Adrenal gland (tissue), 12 donors: ENCODE data around the gene ARL13B. TPM values are rescaled to one million over a fixed set of nuclear protein-coding genes. Genes with fewer than 3 reads are reported as not detected.

Source experiments
- DNase-seq, 7 donors: peaks; one replicate each; pipeline ENCODE4 v3.0.0-alpha.2; 2019 to 2020
- H3K27ac ChIP-seq, 5 donors: fragments of 200-600 bp; sonication (generic) in 4 of 5; 1 replicate in 3 of 5; 2 replicates in 2 of 5; pipeline versions ENCODE4 v1.5.1 to v1.8.0; 2016 to 2020; ENCODE audit warnings: mild to moderate bottlenecking in 1 of 5
- H3K27me3 ChIP-seq: fragments of 200-600 bp; 2 replicates; pipeline ENCODE4 v1.8.0; 2021
- H3K36me3 ChIP-seq, 2 donors: fragments of 200-600 bp; replicated peaks in 1 of 2; 1 replicate in 1 of 2; 2 replicates in 1 of 2; pipeline versions ENCODE4 v1.5.1 to v1.8.0; 2018 to 2022
- H3K4me1 ChIP-seq, 2 donors: fragments of 200-600 bp; replicated peaks in 1 of 2; 1 replicate in 1 of 2; 2 replicates in 1 of 2; pipeline versions ENCODE4 v1.5.1 to v1.8.0; 2018 to 2021
- H3K4me3 ChIP-seq, 4 donors: fragments of 200-600 bp; sonication (generic) in 3 of 4; one replicate each; pipeline ENCODE4 v1.5.1; 2016 to 2018
- H3K9me3 ChIP-seq, 3 donors: fragments of 200-600 bp; sonication (generic) in 1 of 3; replicated peaks in 1 of 3; 1 replicate in 2 of 3; 2 replicates in 1 of 3; pipeline versions ENCODE4 v1.5.1 to v1.8.0; 2016 to 2021
- POLR2A ChIP-seq, 2 donors: fragments of 450-650 bp; IDR thresholded peaks; one replicate each; pipeline ENCODE4 v1.6.1; 2017; ENCODE audit warnings: antibody characterized with exemption in 2 of 2, mild to moderate bottlenecking in 2 of 2, moderate library complexity in 1 of 2
- WGBS, 4 donors: extraction: QIAGEN DNeasy Blood & Tissue Kit in 2 of 4; methylation state at CpG; one replicate each; pipeline versions ENCODE4 v1.1.5 to v1.1.7; 2013 to 2017; 5-methylcytosine and 5-hydroxymethylcytosine counted together
- intact Hi-C, 2 donors: fragments of 100-400 bp; cut with DNase I; formaldehyde crosslinking; loops; one replicate each; pipeline versions ENCODE4 v1.14.1 to v1.15.0; 2022 to 2023
- polyA plus RNA-seq, 3 donors: library from polyadenylated mRNA; stranded (reverse); fragments of 200-250 nt in 2 of 3; fragments of 350-450 nt in 1 of 3; fragmentation: Illumina TruSeq in 1 of 3; extraction: RNeasy Lipid Tissue Mini Kit (QIAGEN cat#74804) in 1 of 3; gene quantifications; one replicate each; pipeline ENCODE4 v1.2.3, GENCODE V29; 2013 to 2014
- total RNA-seq, 9 donors: library from RNA; depleted of rRNA in 4 of 9; stranded (reverse); fragments of >200 nt in 4 of 9; fragments of 120-200 nt in 1 of 9; fragmentation: NEBNext Ultra II Directional in 1 of 9; extraction: Animal tissue kit (Norgen Biotek cat#: 25700) in 1 of 9; gene quantifications; one replicate each; pipeline versions ENCODE4 v1.1.0 to v1.2.4, GENCODE V29; 2013 to 2023
- TF ChIP-seq, protein P1 (sequence below), 6 experiments: fragments of 450-650 bp in 4 of 6; fragments of 200-600 bp in 2 of 6; sonication (generic) in 1 of 6; IDR thresholded peaks; 1 replicate in 5 of 6; 2 replicates in 1 of 6; pipeline versions ENCODE4 v1.5.1 to v1.8.0; 2016 to 2021; ENCODE audit warnings: antibody characterized with exemption in 6 of 6, mild to moderate bottlenecking in 2 of 6, moderate library complexity in 1 of 6
- donor health status: healthy with polysubstance abuse.
- donor health status: Bipolar disorder and iron deficiency.
- donor health status: DM: yes; HTN: yes; CAD: no.
- donor health status: DM: no; HTN: no; CAD: no.
- donor health status: DM: no; HTN: no; CAD: no.
- donor health status: DM: yes; HTN: yes; CAD: no.

ARL13B gene
- total and polyA plus RNA-seq, 12 donors = 3.2 to 7.7 (median 5.9) TPM

- 78 to 87% (median 85%) methylated on average over 1 of the region's 1 CpG for WGBS, 4 donors
- H3K4me1 ChIP-seq = no peaks in the 10 kb centered on the region
Measured at GRCh38 chr3:94012185-94012584, 32.2 kb downstream of the ARL13B start.

GRCh38 chr3:94015025-94015424 lies 35.1 kb downstream of the ARL13B start:
- DNase-seq = no peak

More at GRCh38 chr3:94012185-94012584, 32.2 kb downstream of the ARL13B start:
- no peak overlapping the region for H3K27ac ChIP-seq
- H3K36me3 ChIP-seq = no peaks in the 10 kb centered on the region
- no peak for DNase-seq
- peaks cover 0 to 6% (median 0%) of the 10 kb centered on the region in 3 donors for H3K9me3 ChIP-seq
- no peak for TF ChIP-seq POLR2A (IDR thresholded peaks at IDR 0.05)
- TF ChIP-seq, protein P1, sequence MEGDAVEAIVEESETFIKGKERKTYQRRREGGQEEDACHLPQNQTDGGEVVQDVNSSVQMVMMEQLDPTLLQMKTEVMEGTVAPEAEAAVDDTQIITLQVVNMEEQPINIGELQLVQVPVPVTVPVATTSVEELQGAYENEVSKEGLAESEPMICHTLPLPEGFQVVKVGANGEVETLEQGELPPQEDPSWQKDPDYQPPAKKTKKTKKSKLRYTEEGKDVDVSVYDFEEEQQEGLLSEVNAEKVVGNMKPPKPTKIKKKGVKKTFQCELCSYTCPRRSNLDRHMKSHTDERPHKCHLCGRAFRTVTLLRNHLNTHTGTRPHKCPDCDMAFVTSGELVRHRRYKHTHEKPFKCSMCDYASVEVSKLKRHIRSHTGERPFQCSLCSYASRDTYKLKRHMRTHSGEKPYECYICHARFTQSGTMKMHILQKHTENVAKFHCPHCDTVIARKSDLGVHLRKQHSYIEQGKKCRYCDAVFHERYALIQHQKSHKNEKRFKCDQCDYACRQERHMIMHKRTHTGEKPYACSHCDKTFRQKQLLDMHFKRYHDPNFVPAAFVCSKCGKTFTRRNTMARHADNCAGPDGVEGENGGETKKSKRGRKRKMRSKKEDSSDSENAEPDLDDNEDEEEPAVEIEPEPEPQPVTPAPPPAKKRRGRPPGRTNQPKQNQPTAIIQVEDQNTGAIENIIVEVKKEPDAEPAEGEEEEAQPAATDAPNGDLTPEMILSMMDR (IDR thresholded peaks at IDR 0.05) = no peak
- intact Hi-C loops = no loop called here
- no peak overlapping the region for H3K4me3 ChIP-seq
- H3K27me3 ChIP-seq = no peaks in the 10 kb centered on the region

DNA sequence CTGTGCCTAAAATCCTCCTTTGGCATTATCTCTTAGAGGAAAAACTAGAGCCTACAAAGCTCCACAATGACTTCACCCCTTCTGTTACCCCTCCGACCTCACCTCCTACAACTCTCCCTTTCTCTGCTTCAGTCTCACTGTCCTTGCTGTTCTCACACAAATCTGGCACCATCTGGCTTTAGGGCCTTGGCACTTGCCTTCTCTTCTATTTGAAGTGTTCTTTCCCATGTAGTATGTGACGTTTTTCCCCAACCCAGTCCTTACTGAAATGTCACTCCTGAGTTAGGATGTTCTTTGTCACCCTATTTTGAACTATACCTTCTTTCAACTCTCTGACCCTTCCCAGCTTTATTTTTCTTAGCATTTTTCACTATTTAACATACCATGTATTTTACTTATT lies 39.7 kb downstream of the ARL13B start:
- Histone ChIP-seq H3K4me1 (no peaks in the 10 kb centered on the region), H3K9me3 (peaks cover 0 to 5% (median 0%) of the 10 kb centered on the region in 3 donors), H3K36me3 (no peaks in the 10 kb centered on the region), H3K4me3 (no peak overlapping the region), H3K27ac (no peak overlapping the region), H3K27me3 (no peaks in the 10 kb centered on the region)
- WGBS, 4 donors = 79 to 89% (median 84%) methylated on average over 2 of the region's 2 CpGs
- TF ChIP-seq, protein P1 (IDR thresholded peaks at IDR 0.05) = no peak
- TF ChIP-seq POLR2A (IDR thresholded peaks at IDR 0.05) = no peak
- intact Hi-C loops = no loop called here
- no peak for DNase-seq

More at GRCh38 chr3:94015025-94015424, 35.1 kb downstream of the ARL13B start:
- Histone ChIP-seq H3K36me3 (no peaks in the 10 kb centered on the region), H3K4me3 (no peak overlapping the region), H3K27ac (no peak overlapping the region), H3K9me3 (peaks cover 0 to 6% (median 0%) of the 10 kb centered on the region in 3 donors), H3K4me1 (no peaks in the 10 kb centered on the region), H3K27me3 (no peaks in the 10 kb centered on the region)
- no peak for TF ChIP-seq POLR2A (IDR thresholded peaks at IDR 0.05)
- TF ChIP-seq, protein P1 (IDR thresholded peaks at IDR 0.05) = no peak
- WGBS, 4 donors = 86 to 92% (median 90%) methylated on average over 1 of the region's 1 CpG
- intact Hi-C loops = no loop called here

- H3K4me1 ChIP-seq = no peaks in the 10 kb centered on the region
- no peak for TF ChIP-seq POLR2A (IDR thresholded peaks at IDR 0.05)
- H3K4me3 ChIP-seq = no peak overlapping the region
- H3K36me3 ChIP-seq = no peaks in the 10 kb centered on the region
- 81 to 84% (median 83%) methylated on average over 3 of the region's 3 CpGs for WGBS, 4 donors
- intact Hi-C loops = no loop called here
- H3K27me3 ChIP-seq = no peaks in the 10 kb centered on the region
- no peak overlapping the region for H3K27ac ChIP-seq
- DNase-seq = no peak
- no peaks in the 10 kb centered on the region for H3K9me3 ChIP-seq
Measured at GRCh38 chr3:94020293-94020692, 40.3 kb downstream of the ARL13B start.

- WGBS, 4 donors = 74 to 87% (median 80%) methylated on average over 3 of the region's 3 CpGs
- no peak overlapping the region for H3K27ac ChIP-seq
- H3K4me1 ChIP-seq = no peaks in the 10 kb centered on the region
- DNase-seq = no peak
- TF ChIP-seq, protein P1 (IDR thresholded peaks at IDR 0.05) = no peak
- TF ChIP-seq POLR2A (IDR thresholded peaks at IDR 0.05) = no peak
- intact Hi-C loops = no loop called here
- H3K36me3 ChIP-seq = no peaks in the 10 kb centered on the region
- no peaks in the 10 kb centered on the region for H3K27me3 ChIP-seq
- no peaks in the 10 kb centered on the region for H3K9me3 ChIP-seq
- H3K4me3 ChIP-seq = no peak overlapping the region
Measured at GRCh38 chr3:94024385-94024784, 44.4 kb downstream of the ARL13B start.
